T-cell (primary cell): ENCODE results near the gene CELF4. TPM values are rescaled to one million over a fixed set of nuclear protein-coding genes. Genes with fewer than 3 reads are reported as not detected.

Source experiments
- ATAC-seq, 4 experiments: fragments of 200-7000 bp in 3 of 4; fragments of 150-1000 bp in 1 of 4; cut with Tn5 transposase; replicated peaks in 1 of 4; 1 replicate in 3 of 4; 2 replicates in 1 of 4; pipeline ENCODE4 v1.10.0; 2021; ENCODE audit warnings: moderate library complexity in 3 of 4, mild to moderate bottlenecking in 2 of 4, moderate number of reproducible peaks in 1 of 4
- CTCF ChIA-PET, 2 donors: fragments of 300-600 bp; sonication (Branson Sonifier 250); formaldehyde crosslinking; loops; one replicate each; lab custom pipeline; 2022; ENCODE audit warnings: antibody characterized with exemption in 2 of 2; lab: Charles Lee
- POLR2A ChIA-PET, 2 donors: fragments of 300-600 bp; sonication (Branson Sonifier 250); formaldehyde crosslinking; loops; one replicate each; lab custom pipeline; 2022; ENCODE audit warnings: antibody characterized with exemption in 2 of 2; lab: Charles Lee
- DNase-seq, 35 experiments: peaks; one replicate each; pipeline versions ENCODE4 v3.0.0 to v3.0.0-alpha.2; 2013 to 2023
- H3K27ac ChIP-seq: one replicate; pipeline ENCODE4 v1.5.1; 2013; ENCODE audit warnings: low read length
- H3K27me3 ChIP-seq, 2 experiments: replicated peaks in 1 of 2; 1 replicate in 1 of 2; 2 replicates in 1 of 2; pipeline versions ENCODE4 v1.6.1 to v1.7.0; 2013; ENCODE audit warnings: low read length in 1 of 2, mixed read lengths in 1 of 2; ENCODE audit not compliant: control insufficient read depth in 2 of 2, insufficient read depth in 2 of 2; ENCODE audit errors: extremely low read depth in 1 of 2
- H3K36me3 ChIP-seq, 2 donors: 1 replicate in 1 of 2; 2 replicates in 1 of 2; pipeline versions ENCODE4 v1.6.1 to v1.7.0; 2013; ENCODE audit warnings: low read length in 1 of 2; ENCODE audit not compliant: control insufficient read depth in 2 of 2, insufficient read depth in 1 of 2; ENCODE audit errors: extremely low read depth in 1 of 2
- H3K4me1 ChIP-seq, 2 experiments: 1 replicate in 1 of 2; 2 replicates in 1 of 2; pipeline versions ENCODE4 v1.6.1 to v1.7.0; 2013; ENCODE audit warnings: low read length in 2 of 2, mixed read lengths in 1 of 2; ENCODE audit not compliant: insufficient read depth in 2 of 2, control insufficient read depth in 1 of 2; ENCODE audit errors: extremely low read depth in 1 of 2
- H3K4me3 ChIP-seq, 2 donors: 1 replicate in 1 of 2; 2 replicates in 1 of 2; pipeline versions ENCODE4 v1.5.1 to v1.7.0; 2013; ENCODE audit warnings: mild to moderate bottlenecking in 2 of 2, low read length in 1 of 2, moderate library complexity in 1 of 2; ENCODE audit not compliant: control insufficient read depth in 1 of 2; ENCODE audit errors: extremely low read depth in 1 of 2
- H3K9me3 ChIP-seq: 2 replicates; pipeline ENCODE4 v1.7.0; 2013
- H3K27ac Mint-ChIP-seq, 2 donors: one replicate each; pipeline ENCODE4 v1.8.0; 2020 to 2021; ENCODE audit warnings: mild to moderate bottlenecking in 2 of 2, mixed read lengths in 2 of 2
- H3K27me3 Mint-ChIP-seq, 2 donors: one replicate each; pipeline ENCODE4 v1.8.0; 2021 to 2022; ENCODE audit warnings: mixed read lengths in 2 of 2
- H3K36me3 Mint-ChIP-seq: one replicate; pipeline ENCODE4 v1.8.0; 2021; ENCODE audit warnings: mixed read lengths
- H3K4me1 Mint-ChIP-seq, 3 donors: one replicate each; pipeline ENCODE4 v1.8.0; 2020 to 2022; ENCODE audit warnings: mixed read lengths in 3 of 3, mild to moderate bottlenecking in 1 of 3
- H3K4me3 Mint-ChIP-seq, 3 donors: one replicate each; pipeline ENCODE4 v1.8.0; 2020 to 2022; ENCODE audit warnings: mild to moderate bottlenecking in 3 of 3, mixed read lengths in 3 of 3, moderate library complexity in 3 of 3
- H3K9me3 Mint-ChIP-seq, 3 donors: one replicate each; pipeline ENCODE4 v1.8.0; 2020 to 2022; ENCODE audit warnings: mixed read lengths in 3 of 3
- WGBS: methylation state at CpG from one replicate; pipeline ENCODE4 v1.1.5; 2013; ENCODE audit warnings: missing lambda C conversion rate; ENCODE audit not compliant: insufficient coverage; 5-methylcytosine and 5-hydroxymethylcytosine counted together
- total RNA-seq, 35 experiments: library from RNA in 6 of 35; stranded (reverse) in 6 of 35; fragments of 120-200 nt in 1 of 35; gene quantifications; one replicate each; pipeline versions ENCODE4 v1.2.1 to v1.2.4 and lab custom pipeline; 2013 to 2026

The CELF4 gene
- total RNA-seq, 5 donors from 2014 or later (not counting 1 experiment from before 2014, with no cell fraction given) = not detected

GRCh38 chr18:37293359-37293758, 272.2 kb downstream of the CELF4 start:
- no peak overlapping the region for H3K4me3 ChIP-seq
- ATAC-seq (no peak), DNase-seq (no peak)
- Mint-ChIP-seq H3K4me1 (no peaks in the 10 kb centered on the region), H3K9me3 (no peaks in the 10 kb centered on the region), H3K4me3 (no peak overlapping the region), H3K27ac (no peak overlapping the region), H3K36me3 (no peaks in the 10 kb centered on the region), H3K27me3 (peaks cover 0 to 4% of the 10 kb centered on the region in 2 donors)
- ChIA-PET CTCF (no interaction called here), POLR2A (no interaction called here)
- no peaks in the 10 kb centered on the region for H3K36me3 ChIP-seq
- WGBS = no CpG with 5 or more reads among the region's 3 CpGs
- peaks cover 0 to 2% of the 10 kb centered on the region in 2 experiments for H3K27me3 ChIP-seq
- no peaks in the 10 kb centered on the region for H3K4me1 ChIP-seq
- H3K9me3 ChIP-seq = no peaks in the 10 kb centered on the region
- no peak overlapping the region for H3K27ac ChIP-seq

GRCh38 chr18:37289423-37289822, 276.2 kb downstream of the CELF4 start:
- ChIA-PET CTCF (no interaction called here), POLR2A (no interaction called here)
- H3K36me3 ChIP-seq = no peaks in the 10 kb centered on the region
- no peak overlapping the region for H3K4me3 ChIP-seq
- Mint-ChIP-seq H3K27ac (no peak overlapping the region), H3K4me3 (no peak overlapping the region), H3K36me3 (no peaks in the 10 kb centered on the region), H3K27me3 (peaks cover 2 to 8% of the 10 kb centered on the region in 2 donors), H3K9me3 (no peaks in the 10 kb centered on the region), H3K4me1 (no peaks in the 10 kb centered on the region)
- no peak for DNase-seq
- H3K27ac ChIP-seq = no peak overlapping the region
- H3K9me3 ChIP-seq = no peaks in the 10 kb centered on the region
- peaks cover 0 to 2% of the 10 kb centered on the region in 2 experiments for H3K27me3 ChIP-seq
- H3K4me1 ChIP-seq = no peaks in the 10 kb centered on the region
- no peak for ATAC-seq
- 73% methylated on average over 3 of the region's 6 CpGs for WGBS

- H3K4me1 ChIP-seq = no peaks in the 10 kb centered on the region
- H3K4me3 Mint-ChIP-seq = no peak overlapping the region
- DNase-seq (no peak), ATAC-seq (no peak)
- H3K9me3 Mint-ChIP-seq = peaks cover 0 to 4% (median 0%) of the 10 kb centered on the region in 3 donors
- H3K27ac ChIP-seq = no peak overlapping the region
- no peaks in the 10 kb centered on the region for H3K36me3 ChIP-seq
- WGBS = 82% methylated on average over 1 of the region's 1 CpG
- H3K4me1 Mint-ChIP-seq = no peaks in the 10 kb centered on the region
- no peaks in the 10 kb centered on the region for H3K9me3 ChIP-seq
- H3K27me3 Mint-ChIP-seq = peaks cover 2 to 4% of the 10 kb centered on the region in 2 donors
- H3K27ac Mint-ChIP-seq = no peak overlapping the region
- H3K36me3 Mint-ChIP-seq = no peaks in the 10 kb centered on the region
- peaks cover 0 to 6% of the 10 kb centered on the region in 2 experiments for H3K27me3 ChIP-seq
- ChIA-PET CTCF (no interaction called here), POLR2A (no interaction called here)
- no peak overlapping the region for H3K4me3 ChIP-seq
Observed at GRCh38 chr18:37287601-37288000, 278.0 kb downstream of the CELF4 start.

- no peak overlapping the region for H3K4me3 Mint-ChIP-seq
- DNase-seq (no peak), ATAC-seq (no peak)
- H3K27me3 Mint-ChIP-seq = peaks cover 2 to 4% of the 10 kb centered on the region in 2 donors
- H3K27me3 ChIP-seq = peaks cover 0 to 9% of the 10 kb centered on the region in 2 experiments
- H3K9me3 ChIP-seq = no peaks in the 10 kb centered on the region
- no peaks in the 10 kb centered on the region for H3K36me3 ChIP-seq
- no peaks in the 10 kb centered on the region for H3K4me1 Mint-ChIP-seq
- H3K4me1 ChIP-seq = no peaks in the 10 kb centered on the region
- ChIA-PET CTCF (no interaction called here), POLR2A (no interaction called here)
- peaks cover 0 to 4% (median 0%) of the 10 kb centered on the region in 3 donors for H3K9me3 Mint-ChIP-seq
- H3K36me3 Mint-ChIP-seq = no peaks in the 10 kb centered on the region
- no peak overlapping the region for H3K4me3 ChIP-seq
- H3K27ac Mint-ChIP-seq = no peak overlapping the region
- 79% methylated on average over 9 of the region's 9 CpGs for WGBS
- no peak overlapping the region for H3K27ac ChIP-seq
Observed at GRCh38 chr18:37286801-37287200, 278.8 kb downstream of the CELF4 start.

GRCh38 chr18:37285825-37286224, 279.8 kb downstream of the CELF4 start:
- no peaks in the 10 kb centered on the region for H3K4me1 ChIP-seq
- H3K27me3 ChIP-seq = peaks cover 0 to 11% of the 10 kb centered on the region in 2 experiments
- peaks cover 0 to 4% (median 0%) of the 10 kb centered on the region in 3 donors for H3K9me3 Mint-ChIP-seq
- no peaks in the 10 kb centered on the region for H3K36me3 Mint-ChIP-seq
- H3K4me1 Mint-ChIP-seq = no peaks in the 10 kb centered on the region
- 90% methylated on average over 4 of the region's 12 CpGs for WGBS
- ChIA-PET POLR2A (no interaction called here), CTCF (no interaction called here)
- no peak overlapping the region for H3K4me3 ChIP-seq
- H3K27me3 Mint-ChIP-seq = peaks cover 2 to 4% of the 10 kb centered on the region in 2 donors
- no peak overlapping the region for H3K4me3 Mint-ChIP-seq
- H3K27ac Mint-ChIP-seq = no peak overlapping the region
- DNase-seq = no peak
- H3K36me3 ChIP-seq = no peaks in the 10 kb centered on the region
- no peak for ATAC-seq
- no peak overlapping the region for H3K27ac ChIP-seq
- H3K9me3 ChIP-seq = no peaks in the 10 kb centered on the region

- peaks cover 0 to 4% (median 0%) of the 10 kb centered on the region in 3 donors for H3K9me3 Mint-ChIP-seq
- no peaks in the 10 kb centered on the region for H3K36me3 ChIP-seq
- H3K4me3 ChIP-seq = no peak overlapping the region
- 100% methylated on average over 3 of the region's 7 CpGs for WGBS
- no peaks in the 10 kb centered on the region for H3K36me3 Mint-ChIP-seq
- CTCF ChIA-PET = no interaction called here
- ATAC-seq (no peak), DNase-seq (no peak)
- peaks cover 0 to 16% of the 10 kb centered on the region in 2 experiments for H3K27me3 ChIP-seq
- H3K27ac Mint-ChIP-seq = no peak overlapping the region
- no peaks in the 10 kb centered on the region for H3K4me1 ChIP-seq
- peaks cover 2 to 4% of the 10 kb centered on the region in 2 donors for H3K27me3 Mint-ChIP-seq
- H3K4me3 Mint-ChIP-seq = no peak overlapping the region
- no peaks in the 10 kb centered on the region for H3K9me3 ChIP-seq
- H3K4me1 Mint-ChIP-seq = no peaks in the 10 kb centered on the region
- POLR2A ChIA-PET = no interaction called here
- no peak overlapping the region for H3K27ac ChIP-seq
Observed at GRCh38 chr18:37284260-37284659, 281.3 kb downstream of the CELF4 start.
